Hematopoietic multipotent progenitor cell treated with erythropoietin and hydrocortisone succinate and interleukin-3 and kit ligand, for 6 days (in vitro differentiated cells): ENCODE measurements around the gene TACO1.

Experiments
- DNase-seq: peaks from one replicate; pipeline ENCODE4 v3.0.0-alpha.2; 2015

The TACO1 gene

DNA sequence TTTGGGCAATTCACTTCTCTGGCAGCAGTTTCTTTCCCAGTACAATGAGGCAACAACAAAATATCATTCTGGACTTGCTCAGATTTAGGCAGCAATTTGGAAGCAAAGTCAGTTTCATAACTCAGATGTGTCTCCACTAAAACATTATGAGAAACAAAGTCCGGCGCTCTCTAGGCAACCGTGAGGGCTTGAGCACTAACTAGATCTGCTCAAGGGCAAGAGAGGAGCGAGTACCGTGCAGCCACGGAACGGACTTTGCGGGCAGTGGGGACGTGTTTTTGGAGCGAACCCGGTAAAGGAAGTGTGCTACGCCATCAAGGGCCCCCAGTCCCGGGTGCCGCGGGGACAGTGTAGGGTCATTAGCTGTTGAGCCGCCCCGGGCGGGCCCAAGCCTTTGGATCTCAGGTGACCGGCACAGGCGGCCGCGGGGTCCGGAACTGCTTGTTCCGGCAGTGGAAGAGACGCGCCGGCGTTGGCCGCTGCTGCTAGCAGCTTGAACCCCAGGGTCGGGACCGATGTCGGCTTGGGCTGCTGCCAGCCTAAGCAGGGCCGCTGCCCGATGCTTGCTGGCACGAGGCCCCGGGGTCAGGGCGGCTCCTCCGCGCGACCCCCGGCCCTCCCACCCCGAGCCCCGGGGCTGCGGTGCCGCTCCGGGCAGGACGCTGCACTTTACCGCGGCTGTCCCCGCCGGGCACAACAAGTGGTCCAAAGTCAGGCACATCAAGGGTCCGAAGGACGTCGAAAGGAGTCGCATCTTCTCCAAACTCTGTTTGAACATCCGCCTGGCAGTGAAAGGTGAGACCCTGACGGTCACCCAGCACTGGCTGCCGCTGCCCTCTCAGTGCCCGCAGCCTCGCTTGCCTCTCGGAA lies at the start of gene TACO1:
TACO1 (plus strand) TSS at position 327 of the 870 bp plus-strand sequence; CDS start at position 516, 189 bp downstream.
- DNase-seq, result peak; percentile 90

DNA sequence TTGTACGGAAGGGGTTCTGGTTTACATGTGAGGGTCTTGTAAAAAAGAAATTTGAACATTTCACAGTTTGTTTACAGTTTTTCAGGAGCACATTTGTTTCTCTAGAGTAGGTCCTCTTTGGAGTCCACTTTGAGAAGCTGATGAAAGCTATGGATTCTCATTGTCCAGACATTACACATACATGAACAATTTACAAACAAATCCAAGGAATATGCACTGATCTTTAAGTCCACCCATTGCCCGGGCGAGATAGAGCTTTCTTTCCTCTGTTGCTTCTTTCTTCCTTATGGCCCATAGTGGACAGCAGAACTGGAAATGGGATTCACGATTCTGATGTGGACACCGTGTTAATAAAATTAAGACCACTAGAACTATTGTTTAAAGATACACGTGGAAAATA lies 48.5 kb upstream of the TACO1 start:
- no peak for DNase-seq

DNA sequence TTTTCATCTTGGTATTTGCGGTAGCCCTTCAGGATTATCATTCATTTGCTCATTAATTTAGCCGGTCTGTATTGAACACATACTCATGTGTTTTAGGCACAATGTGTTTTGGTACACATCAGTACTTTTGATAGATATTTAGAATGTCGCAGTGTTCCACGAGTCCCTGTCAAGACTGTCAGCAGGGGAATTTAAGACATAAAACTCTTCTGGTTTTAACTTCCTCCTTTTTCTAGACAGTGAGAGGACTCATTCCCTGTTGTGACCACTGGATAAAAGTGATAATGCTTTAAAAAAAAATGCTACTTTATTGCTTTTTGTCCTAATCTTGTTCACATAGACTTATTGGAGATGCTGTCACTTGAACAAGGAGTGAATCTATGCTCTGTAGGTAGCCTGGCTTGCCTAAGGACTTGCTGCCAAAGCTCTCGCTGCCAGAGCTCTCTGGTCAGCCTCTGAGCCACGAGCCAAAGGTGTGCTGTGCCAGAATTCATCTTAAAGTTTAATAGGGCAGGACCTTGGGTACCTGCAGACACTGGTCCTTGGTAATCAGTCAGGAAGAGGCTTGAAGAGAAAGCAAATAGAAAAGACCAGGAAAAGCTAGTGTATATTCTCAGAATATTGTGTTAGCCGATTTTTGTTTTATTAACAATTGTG lies 45.1 kb upstream of the TACO1 start:
- no peak for DNase-seq

DNA sequence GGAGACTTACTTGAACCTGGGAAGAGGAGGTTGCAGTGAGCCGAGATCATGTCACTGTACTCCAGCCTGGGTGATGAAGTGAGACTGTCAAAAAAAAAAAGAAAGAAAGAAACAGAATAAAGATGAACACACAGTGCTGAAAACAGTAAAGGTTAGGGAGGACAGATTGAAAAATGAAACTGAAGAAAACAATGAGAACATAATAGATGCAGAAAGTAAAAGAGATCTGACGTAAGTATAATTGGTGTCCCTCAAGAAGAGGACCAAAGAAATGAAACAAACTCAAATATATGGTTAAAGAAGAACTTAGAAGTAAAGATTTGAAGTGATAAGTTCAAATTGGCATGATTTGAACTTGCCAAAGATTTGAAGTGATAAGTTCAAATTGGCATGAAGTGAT lies 43.3 kb upstream of the TACO1 start:
- no peak for DNase-seq

DNA sequence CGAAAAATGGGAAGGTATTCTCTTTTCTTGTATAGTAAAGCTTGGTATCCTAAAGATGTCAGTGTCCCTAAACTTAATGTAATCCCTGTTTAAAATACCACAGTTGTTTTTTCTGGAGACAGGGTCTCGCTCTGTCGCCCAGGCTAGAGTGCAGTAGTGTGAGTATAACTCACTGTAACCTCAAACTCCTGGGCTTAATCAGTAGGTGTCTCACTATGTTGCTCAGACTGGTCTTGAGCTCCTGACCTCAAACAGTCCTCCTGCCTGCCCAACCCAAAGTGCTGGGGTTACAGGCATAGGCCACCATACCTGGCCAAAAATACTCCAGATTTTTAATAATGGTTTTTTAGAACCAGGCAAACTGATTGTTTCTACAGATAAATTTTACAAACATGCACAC lies 42.3 kb upstream of the TACO1 start:
- DNase-seq, result no peak

DNA sequence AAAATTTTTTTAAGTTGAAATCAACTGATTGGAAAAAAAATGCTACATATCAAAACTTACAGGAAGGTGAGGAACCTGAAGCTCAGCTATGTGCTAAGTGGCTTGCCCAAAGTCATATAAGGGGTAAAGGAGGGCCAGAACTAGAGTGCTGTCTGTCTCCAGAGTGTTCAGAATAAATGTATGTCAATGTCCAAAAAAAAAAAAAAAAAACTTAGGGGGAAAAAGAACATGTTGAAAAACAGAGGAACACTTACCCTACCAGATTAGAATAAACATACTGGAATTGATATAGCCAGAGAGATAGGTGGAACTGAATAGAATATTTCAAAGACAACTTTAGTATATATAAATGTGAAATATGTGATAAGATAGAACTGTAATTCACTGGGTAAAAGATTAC lies 38.9 kb upstream of the TACO1 start:
- no peak for DNase-seq

DNA sequence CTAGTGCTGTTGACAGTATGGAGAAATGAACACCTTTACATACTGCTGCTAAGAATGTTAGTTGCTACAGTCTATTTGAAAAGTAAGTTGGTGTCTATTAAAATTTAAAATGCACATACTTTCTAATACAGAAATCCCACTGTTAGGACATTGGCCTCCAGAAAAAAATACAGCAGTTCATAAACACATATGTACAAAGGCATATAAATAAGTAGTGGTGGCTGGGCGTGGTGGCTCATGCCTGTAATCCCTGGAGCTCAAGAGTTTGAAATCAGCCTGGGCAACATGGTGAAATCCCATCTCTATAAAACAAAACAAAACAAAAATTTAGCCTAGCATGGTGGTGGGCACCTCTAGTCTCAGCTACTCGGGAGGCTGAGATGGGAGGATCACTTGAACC lies 37.4 kb upstream of the TACO1 start:
- no peak for DNase-seq

DNA sequence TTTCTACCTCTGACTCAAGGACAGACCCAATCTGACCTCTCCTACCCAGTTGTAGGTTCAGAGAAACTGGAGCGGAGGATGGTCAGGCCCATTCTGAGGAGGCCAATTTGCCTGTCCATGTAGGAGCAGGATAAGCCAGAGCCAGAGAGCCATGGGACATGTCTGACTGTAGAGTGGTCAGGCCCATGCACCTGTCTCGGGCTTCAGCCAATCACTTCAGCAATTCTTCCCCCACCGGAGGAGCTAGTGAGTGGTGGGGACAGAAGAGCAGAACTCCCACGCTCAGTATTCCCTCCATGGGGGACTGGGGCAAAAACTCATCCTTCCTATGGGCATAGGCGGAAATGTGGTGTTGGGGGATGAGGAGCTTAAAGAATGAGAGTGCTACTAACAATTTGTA lies 36.1 kb upstream of the TACO1 start:
- no peak for DNase-seq

DNA sequence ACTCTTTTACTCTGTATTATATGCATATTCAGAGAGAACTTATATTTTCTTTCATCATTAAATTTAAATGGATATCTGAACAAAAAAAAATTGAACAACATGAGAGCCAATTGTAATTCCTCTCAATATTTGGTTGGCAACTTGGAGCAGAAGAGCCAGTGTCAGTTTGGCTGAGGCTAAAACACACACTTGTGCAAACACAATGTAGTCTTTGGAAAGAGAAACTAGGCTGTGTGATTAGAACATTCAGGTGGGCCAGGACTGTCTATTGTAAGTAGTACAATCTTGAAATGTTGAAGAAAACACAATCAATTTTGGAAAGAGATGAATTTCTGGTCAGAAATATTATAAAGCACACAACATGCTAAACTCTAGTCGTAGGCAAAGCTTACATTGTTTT lies 33.5 kb upstream of the TACO1 start:
- DNase-seq, result no peak

DNA sequence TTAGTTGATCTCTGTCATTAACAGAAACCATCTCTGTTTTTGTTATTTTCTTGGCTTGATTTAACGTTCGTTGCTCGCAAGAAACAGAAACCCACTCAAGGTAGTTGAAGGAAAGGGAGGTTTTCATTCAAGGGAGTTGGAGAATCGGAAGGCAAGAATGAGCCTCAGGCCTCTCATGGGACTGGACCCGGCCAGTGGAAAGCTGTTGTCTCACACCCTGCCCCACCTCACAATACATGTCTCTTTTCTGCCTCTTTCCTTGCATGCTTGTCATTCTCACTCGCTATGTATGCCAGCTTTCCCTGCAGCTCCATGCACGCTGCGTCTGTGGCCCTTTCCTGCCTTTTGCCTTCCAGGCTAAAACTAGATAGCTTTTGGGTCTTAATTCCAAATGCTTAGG lies 32.1 kb upstream of the TACO1 start:
- DNase-seq, result no peak

DNA sequence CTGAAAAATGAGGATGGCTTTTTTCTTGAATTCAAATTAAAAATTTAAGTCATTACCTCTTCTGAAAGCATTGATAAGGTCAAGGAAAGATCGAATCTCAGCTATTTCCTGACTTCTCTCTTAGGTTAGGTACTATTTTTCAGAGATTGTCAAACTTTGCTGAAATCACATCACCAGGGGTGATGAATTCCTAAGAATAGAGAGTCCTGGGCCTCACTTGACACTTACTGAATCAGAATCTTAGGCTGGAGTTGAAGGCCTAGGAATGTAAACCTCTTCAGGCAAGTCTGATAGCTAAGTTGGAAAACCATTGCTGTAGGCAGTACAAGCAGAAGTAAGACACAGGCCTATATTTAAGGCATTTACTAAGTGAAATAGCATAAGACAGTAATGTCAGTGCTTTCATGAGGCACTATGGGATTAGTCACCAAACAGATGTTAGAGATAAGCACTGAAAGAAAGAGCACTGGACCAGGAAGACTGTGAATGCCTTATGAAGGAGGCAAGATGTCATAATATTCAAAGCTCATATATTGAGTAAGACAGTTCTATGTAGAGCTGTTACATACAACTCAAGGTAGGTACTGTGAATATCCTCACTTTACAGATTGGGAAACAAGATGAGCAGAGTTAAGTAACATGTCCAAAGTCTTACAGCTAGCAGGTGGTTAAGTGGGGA lies 28.9 kb upstream of the TACO1 start:
- DNase-seq, result peak; percentile 71

DNA sequence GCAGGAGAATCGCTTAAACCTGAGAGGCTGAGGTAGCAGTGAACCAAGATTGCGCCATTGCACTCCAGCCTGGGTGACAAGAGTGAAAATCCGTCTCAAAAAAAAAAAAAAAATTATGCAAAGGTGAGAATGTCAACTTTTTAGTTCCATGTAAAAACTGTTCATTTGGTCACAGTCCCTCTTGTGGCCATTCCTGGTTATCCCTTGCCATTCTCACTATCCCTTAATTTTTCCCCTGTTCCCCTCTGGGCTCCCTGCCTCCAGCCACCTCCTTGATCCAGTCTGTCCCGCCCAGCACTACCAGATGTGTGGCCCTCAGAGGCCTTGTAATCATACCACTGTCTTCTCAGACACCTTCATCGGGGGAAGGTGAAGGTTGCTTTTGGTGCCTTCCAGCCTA lies 27.1 kb upstream of the TACO1 start:
- DNase-seq, result no peak

DNA sequence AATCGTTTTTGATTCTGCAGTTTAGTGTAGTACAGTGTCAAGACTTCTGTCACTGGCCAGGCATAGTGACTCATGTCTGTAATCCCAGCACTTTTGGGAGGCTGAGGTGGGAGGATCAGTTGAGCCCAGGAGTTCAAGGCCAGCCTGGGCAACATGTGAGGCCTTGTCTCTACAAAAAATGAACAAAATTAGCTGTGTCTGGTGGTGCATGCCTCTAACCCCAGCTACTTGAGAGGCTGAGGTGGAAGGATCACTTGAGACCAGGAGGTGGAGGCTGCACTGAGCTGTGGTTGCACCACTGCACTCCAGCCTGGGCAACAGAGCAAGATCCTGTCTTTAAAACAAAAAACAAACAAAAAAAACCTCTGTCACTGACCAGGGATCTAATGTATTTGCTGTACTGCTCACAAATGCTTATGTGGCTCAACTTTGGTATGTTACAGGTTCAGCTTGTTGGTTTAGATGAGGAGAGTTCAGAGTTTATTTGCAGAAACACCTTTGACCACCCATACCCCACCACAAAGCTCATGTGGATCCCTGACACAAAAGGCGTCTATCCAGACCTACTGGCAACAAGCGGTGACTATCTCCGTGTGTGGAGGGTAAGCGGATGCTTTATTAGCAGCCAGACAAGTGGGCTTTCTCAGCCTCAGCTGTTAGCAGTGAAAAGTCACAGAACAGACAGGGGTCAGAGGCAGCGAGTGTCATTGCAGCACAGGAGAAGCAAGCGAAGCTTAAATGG lies 22.5 kb upstream of the TACO1 start:
- no peak for DNase-seq

DNA sequence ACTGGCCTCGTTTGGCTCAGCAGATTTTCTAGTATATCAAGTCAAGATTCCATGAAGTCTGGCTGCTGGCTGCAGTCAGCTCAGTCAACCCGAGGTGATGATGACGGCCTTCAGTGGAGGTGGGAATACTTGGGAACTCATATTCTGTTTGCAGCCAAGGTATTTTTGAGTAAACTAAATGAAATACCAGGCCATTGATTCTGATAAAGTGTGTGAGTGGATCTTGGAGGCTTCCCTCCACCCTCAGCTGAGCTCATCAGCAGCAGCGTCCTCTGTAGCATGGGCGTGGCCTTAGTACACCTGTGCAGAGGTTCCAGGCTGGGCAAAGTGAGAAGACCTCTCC lies 22.0 kb upstream of the TACO1 start:
- no peak for DNase-seq

DNA sequence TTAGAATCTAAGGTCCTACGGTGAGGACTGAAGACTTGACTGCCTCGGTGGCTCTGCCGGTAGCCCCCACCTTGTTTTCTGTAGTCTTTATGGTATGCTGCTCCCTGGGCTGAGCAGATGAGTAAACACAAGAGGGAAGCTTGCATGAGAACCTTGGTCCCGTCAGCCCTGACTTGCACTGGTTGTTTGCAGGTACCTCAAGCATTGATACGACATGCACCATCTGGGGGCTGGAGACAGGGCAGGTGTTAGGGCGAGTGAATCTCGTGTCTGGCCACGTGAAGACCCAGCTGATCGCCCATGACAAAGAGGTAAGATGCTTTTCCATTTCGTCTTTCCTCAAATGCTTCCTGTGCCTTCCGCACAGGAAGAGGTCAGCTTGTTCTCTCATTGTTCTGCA lies 21.1 kb upstream of the TACO1 start:
- no peak for DNase-seq

DNA sequence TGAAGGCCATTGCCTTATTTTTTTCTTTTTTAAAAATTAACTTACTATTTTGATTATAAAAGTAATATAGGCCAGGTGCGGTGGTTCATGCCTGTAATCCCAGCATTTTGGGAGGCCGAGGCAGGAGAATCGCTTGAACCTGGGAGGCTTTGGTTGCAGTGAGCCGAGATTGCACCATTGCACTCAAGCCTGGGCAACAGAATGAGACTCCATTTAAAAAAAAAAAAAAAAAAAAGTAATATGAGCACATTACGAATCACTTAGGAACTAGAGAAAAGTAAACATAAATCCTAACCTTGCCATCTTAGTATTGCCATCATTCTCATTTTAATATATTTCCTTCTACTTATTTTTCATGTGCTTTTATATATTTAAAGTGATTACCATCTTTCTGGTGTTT lies 12.9 kb upstream of the TACO1 start:
- no peak for DNase-seq

DNA sequence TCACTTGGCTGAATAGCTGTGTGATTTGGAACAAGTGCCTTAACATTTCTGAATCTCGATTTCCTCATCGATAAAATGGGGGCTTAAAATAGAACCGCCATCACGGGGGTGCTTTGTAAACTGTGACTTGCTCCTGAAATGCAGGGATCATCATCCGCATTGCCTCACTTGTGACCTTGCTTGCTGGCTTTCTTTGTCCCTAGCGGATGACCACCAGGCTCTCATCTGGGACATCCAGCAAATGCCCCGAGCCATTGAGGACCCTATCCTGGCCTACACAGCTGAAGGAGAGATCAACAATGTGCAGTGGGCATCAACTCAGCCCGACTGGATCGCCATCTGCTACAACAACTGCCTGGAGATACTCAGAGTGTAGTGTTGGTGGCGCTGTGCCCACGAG lies 11.9 kb upstream of the TACO1 start:
- no peak for DNase-seq

DNA sequence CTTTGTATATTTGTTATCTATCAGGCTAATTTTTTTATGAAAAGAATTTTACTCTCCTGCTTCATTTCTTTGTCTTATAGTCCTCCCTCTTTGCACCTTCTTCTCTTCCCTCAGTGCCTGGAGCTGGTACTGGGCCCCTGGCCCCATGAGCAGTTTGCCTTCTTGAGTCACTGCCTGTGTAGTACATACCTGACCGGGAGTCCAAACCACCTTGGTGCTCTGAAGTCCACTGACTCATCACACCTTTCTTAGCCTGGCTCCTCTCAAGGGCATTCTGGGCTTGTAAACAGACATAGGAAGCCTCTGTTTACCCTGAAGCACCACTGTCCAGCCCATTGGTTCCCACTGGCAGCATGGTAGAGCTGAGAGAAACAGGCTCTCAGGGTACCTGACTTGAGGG lies 11.0 kb upstream of the TACO1 start:
- no peak for DNase-seq

DNA sequence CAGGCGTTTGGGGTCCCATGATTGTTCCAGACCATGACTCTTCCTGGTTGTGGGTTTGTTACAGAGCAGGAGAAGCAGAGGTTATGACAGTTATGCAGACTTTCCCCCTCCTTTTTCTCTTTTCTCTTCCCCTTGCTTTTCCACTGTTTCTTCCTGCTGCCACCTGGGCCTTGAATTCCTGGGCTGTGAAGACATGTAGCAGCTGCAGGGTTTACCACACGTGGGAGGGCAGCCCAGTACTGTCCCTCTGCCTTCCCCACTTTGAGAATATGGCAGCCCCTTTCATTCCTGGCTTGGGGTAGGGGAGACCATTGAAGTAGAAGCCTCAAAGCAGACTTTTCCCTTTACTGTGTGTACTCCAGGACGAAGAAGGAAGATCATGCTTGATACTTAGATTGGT lies 7.9 kb upstream of the TACO1 start:
- no peak for DNase-seq

DNA sequence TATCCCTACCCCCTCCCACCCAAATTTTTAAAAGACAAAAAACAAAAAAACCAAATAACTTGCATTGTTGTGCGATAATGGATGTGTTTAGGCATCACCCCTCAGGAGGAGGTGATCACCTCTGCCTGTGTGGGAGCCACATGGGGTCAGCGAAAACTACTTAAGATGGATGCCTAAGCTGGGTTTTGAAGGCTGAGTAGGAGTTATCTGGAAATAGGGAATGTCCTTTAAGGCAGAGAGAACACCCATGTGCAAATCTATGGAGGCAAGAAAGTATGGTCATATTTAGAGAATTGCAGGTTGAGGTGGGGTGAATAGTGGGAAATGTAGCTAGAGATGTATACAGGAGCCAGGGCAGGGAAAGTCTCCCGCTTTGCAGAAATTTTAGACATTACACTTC lies 5.6 kb upstream of the TACO1 start:
- DNase-seq, result no peak

DNA sequence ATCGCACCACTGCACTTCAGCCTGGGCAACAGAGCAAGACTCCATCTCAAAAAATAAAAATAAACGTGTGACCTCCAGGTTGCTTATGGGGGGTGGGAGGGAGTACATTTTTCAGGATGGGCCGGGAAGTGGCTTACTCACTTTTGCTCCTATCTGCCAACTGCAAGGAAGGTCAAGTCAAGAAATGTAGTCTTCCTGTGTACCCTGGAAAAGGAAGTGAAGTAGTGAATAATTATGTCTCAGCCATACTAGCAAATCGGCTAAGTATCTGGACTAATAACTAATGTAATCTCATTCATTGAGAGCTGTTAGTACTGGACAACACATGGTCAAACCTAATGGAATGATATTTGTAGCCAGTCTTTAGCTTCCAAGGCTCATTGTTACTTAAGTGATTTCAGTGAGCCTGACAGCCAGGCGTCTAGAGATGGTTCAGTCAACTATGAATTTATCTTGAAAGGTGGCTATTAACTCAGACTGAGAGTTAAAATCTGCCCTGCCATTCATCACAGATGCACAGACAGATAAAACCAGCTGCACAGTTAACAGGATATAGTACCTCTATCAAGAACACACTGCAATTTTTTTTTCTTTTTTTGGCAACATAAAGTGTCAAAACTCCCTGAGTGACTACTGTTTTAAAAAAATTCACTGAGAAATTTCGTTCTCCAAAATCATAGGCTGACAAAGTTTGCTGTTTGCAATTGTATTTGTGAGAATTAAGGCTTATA lies 3.7 kb upstream of the TACO1 start:
- peak; percentile 19 for DNase-seq

DNA sequence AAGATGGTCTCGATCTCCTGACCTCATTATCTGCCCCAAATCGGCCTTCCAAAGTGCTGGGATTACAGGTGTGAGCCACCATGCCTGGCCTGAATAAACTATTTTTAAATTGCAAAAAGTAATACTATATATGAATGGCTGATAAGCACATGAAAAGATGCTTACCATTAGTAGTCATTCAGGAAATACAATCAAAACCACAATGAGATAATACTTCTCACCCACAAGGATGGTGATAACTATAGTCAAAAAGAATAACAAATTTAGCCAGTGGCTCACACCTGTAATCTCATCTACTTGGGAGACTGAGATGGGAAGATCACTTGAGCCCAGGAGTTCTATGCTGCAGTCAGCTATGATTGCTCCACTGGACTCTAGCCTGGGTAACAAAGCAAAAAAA lies 2.4 kb upstream of the TACO1 start:
- DNase-seq, result no peak
